AG10803 (cell line): Measurements from ENCODE around the gene MAP3K21.

Source experiments
- DNase-seq: peaks from one replicate; pipeline ENCODE4 v3.0.0; 2010; ENCODE audit warnings: low read depth
- H3K4me3 ChIP-seq: 2 replicates; pipeline ENCODE4 v1.5.1; 2011; ENCODE audit warnings: mild to moderate bottlenecking, low read length, control low read depth
- TF ChIP-seq, protein P1 (sequence below): conservative IDR thresholded peaks from 2 replicates; pipeline ENCODE4 v1.5.1; 2011; ENCODE audit warnings: mild to moderate bottlenecking, low read length, control low read depth, inconsistent platforms

MAP3K21 gene

DNA sequence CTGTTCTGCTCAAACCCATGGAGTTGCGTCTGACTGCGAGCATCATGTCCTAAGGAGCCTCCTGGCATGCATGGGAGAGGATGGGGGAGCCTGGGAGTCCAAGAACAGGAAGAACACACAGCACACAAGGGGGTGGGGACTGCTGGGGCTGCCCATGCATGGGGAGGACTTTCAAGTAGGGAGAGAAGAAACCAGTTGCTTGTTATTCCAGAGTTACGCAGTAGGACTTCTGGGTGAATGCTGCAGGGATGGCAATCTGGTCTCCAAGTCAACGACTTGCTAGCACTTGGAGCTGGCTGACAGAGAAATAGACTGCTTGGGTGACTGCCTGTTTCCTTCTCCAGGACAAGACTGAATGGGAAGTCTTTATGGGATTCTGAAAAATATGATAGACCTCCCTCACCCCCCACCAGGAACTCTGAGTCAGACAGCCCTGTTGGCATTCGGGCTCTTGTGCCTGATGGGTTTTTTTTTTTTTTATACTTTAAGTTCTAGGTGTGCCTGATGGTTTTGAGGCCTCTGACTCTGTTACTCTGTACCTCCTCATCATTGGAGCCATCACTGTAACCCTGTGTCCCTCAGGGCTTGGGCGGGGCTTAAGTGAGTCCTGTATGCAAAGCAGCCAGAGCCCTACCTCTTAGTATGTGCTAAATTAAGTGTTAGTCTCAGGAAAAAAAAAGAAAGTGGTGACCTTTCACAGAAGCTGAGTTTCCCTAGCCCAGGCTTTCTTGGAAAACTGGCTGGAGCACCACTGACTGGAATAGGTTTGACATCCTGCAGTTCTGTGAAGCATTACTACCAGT lies 30.3 kb downstream of the MAP3K21 start:
- TF ChIP-seq, protein P1, sequence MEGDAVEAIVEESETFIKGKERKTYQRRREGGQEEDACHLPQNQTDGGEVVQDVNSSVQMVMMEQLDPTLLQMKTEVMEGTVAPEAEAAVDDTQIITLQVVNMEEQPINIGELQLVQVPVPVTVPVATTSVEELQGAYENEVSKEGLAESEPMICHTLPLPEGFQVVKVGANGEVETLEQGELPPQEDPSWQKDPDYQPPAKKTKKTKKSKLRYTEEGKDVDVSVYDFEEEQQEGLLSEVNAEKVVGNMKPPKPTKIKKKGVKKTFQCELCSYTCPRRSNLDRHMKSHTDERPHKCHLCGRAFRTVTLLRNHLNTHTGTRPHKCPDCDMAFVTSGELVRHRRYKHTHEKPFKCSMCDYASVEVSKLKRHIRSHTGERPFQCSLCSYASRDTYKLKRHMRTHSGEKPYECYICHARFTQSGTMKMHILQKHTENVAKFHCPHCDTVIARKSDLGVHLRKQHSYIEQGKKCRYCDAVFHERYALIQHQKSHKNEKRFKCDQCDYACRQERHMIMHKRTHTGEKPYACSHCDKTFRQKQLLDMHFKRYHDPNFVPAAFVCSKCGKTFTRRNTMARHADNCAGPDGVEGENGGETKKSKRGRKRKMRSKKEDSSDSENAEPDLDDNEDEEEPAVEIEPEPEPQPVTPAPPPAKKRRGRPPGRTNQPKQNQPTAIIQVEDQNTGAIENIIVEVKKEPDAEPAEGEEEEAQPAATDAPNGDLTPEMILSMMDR: no peak
- H3K4me3 ChIP-seq: no peak overlapping the region
- DNase-seq: no peak

DNA sequence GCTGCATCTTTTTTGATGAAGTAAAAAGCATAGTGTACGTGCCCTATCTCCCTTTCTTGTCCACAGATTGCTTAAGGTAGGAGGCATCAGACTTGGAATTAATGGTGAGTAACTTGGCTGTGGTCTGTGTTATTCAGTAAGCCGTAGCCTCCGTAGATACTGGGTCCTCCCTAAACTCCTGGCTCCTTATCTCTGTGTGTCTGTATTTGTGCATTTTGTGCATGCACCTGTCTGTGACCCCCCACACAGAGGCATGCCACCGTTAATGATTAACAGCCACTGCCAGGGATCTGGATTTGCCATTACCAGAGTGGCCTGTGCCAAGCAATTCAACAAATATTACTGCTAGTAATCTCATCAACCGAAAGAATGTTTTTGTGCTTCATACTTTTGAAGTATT lies 31.9 kb downstream of the MAP3K21 start:
- H3K4me3 ChIP-seq: no peak overlapping the region
- no peak for DNase-seq
- TF ChIP-seq, protein P1: no peak

DNA sequence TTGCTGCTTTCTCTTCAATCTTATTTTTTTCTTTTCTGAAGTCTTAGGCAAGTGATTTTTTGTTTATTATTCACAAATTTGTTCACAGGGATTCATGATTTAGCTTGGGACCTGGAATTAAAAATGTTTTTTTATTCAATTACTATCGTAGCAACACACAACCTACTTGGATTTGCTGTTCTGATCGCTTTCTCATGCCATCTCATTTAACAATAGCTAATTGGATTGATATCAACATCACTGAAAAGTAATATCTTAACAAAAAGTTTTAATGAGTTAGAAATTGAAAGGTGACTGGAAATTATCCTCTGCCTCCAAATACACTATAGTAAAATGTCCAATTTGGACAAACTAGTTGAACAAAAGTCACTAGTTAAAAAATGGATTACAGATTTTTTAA lies 32.4 kb downstream of the MAP3K21 start:
- H3K4me3 ChIP-seq: no peak overlapping the region
- TF ChIP-seq, protein P1: no peak
- no peak for DNase-seq

DNA sequence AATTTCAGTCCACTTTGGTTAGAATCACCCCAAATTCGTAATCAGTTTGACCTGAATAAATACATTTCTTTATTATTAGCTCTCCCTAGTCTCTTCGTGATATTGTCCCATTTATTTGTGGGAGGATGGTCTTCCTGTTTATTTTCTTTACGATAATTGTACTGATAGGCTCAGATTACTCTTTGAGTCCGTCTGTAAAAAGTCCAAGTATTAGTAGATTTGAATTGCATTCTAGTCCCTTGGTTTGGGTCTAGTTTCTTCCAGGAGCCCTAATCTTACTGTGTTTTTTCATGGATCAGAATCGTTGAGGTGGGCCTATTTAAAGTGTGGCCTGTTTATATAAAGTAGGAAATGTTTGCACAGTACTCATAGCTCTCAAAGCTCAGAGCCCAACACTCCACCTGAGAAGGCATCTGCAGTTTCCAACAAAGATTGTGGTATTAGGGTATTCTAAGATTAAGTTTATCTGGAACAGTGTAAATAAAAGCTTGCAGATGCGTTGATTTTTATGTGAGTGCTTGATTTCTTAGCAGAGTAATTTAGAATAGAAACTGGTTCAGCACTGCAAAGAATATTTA lies 33.1 kb downstream of the MAP3K21 start:
- DNase-seq: no peak
- no peak overlapping the region for H3K4me3 ChIP-seq
- TF ChIP-seq, protein P1: no peak

DNA sequence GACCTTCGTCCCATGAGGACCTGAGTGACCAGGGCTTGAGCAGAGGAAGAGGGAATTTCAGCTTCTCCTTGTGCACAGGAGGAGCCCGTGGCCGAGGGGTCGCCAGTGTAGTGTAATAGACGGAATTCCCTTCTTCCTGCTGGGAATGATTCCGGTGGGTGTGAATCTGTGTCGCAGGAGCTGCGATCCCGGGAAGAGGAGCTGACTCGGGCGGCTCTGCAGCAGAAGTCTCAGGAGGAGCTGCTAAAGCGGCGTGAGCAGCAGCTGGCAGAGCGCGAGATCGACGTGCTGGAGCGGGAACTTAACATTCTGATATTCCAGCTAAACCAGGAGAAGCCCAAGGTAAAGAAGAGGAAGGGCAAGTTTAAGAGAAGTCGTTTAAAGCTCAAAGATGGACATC lies 34.4 kb downstream of the MAP3K21 start:
- H3K4me3 ChIP-seq: no peak overlapping the region
- TF ChIP-seq, protein P1: no peak
- DNase-seq: no peak

DNA sequence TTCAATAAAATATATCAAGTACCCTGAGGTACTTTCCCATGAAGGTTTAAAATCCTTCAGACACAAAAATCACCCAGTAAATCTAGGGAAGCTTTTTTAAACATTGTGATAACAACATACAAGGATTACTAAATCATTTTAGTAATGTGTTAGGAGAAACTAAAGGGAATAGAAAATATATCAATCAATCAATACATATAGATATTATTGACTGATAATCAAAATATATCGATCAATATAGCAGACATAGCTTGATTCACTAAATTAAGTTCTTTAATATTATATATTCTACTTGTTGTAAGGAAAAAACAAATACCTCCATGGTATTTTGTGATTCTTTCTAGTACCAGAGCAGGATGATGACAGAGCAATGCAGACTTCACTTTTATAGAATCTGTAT lies 35.2 kb downstream of the MAP3K21 start:
- DNase-seq: no peak
- TF ChIP-seq, protein P1: no peak
- H3K4me3 ChIP-seq: no peak overlapping the region

DNA sequence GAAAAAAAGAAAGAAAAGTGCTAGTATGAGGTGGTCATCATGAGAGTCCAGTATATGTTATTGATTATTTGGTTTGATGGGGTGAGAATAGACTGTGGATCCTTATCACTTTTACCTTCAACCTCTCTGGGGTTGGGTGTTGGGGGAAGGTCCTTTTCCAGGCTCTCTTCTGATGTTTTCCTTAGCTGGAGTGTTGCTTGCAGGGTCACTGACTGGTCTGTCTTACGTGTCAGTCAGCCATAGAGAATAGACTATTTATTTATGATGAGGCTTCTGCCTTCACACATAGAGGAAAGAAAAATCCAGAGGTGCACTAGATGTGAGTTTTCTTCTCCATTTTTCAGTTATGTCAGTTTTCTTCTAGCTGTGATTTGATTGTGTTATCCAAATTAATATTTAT lies 36.5 kb downstream of the MAP3K21 start:
- no peak for DNase-seq
- no peak overlapping the region for H3K4me3 ChIP-seq
- TF ChIP-seq, protein P1: no peak
